HG03575 (cell line): ENCODE measurements around the gene AXDND1.
A peak's percentile ranks its signal among the peaks of the same experiment; 100 is the strongest.

Source experiments
- ATAC-seq: cut with Tn5 transposase; IDR thresholded peaks from one replicate; pipeline ENCODE4 v1.9.1; 2021; ENCODE audit not compliant: unreplicated experiment, insufficient number of reproducible peaks, low FRiP score; ENCODE audit errors: extremely low read depth

Gene AXDND1, protein sequence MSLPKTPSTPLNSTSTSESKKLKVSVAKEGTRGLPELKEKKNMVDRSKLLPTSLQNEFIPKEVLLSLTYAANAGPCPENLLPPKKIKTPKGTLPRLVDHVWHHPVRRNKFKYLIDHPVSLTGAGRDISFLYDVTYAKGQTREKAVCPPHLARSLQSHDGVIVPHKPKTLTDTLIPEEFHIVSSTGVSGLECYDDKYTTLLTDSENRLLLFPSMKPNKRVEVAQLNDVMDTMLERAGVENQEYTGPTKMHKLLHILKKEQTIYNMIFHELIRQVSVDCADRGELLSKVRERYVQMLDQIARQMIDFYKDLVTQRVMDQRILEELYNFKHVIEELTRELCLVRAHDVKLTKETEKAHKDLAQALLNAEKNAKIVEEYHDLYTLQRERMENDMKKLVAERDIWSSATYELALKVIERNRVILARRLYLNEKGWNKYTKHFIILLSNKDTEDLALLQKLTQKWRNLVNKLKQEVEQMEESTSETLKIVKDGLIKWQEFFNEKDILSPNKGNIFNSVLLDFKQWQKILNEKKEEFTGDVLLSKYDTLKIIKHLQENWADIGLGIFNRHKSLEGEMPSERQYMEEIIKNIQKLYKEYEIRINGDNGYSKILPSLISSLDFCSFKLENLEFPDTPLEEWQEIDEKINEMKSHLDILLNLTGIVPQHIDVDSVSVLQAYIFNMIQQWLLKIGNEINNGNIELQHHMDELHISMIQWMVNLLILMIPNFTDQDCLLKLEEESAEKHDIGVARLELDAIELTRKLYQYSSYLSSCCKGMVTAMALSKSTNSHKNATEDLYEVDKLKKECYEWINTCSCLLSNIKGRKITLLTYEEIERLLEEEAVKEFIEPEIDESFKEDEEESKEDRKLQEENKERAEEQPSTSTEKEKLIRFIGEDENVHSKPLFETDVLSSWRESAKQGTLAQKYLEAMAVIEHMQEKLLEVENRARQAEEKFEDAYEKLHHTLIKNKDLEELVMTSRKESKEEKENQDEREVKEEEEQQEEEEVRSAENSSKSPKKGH

DNA sequence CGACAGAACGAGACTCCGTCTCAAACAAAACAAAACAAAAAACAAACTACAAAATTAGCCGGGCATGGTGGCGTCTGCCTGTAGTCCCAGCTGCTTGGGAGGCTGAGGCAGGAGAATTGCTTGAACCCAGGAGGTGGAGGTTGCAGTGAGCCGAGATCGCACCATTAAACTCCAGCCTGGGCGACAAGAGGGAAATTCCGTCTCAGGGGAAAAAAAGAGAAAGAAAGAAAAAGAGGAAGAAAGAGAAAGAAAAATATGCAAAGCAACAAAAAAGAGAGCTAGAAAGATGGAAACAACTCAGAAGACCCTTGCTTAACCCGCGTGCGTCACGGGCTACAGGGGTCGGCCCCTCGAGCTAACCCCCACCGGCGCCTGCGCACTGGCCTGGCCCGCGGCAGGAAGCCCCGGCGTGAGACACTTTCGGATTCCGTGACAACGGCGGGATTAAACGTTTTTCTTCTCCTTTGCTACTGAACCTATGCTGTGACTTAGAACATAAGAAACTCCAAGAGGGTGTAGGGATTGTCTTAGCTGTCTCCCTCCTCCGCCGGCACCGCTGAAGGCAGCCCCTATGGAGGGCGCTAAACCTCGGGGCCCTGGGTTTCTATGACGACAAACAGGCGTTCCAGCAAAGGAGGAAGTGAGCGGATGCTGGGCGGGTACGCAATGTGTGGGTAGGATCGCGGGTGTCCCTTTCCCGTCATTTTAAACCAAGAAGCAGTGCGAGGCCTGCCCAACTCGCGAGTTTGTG lies at the start of gene AXDND1:
AXDND1 (plus strand) TSS at position 630 of the 751 bp plus-strand sequence. CDS start 539 bp downstream, outside the sequence.
- ATAC-seq: peak; percentile 95

DNA sequence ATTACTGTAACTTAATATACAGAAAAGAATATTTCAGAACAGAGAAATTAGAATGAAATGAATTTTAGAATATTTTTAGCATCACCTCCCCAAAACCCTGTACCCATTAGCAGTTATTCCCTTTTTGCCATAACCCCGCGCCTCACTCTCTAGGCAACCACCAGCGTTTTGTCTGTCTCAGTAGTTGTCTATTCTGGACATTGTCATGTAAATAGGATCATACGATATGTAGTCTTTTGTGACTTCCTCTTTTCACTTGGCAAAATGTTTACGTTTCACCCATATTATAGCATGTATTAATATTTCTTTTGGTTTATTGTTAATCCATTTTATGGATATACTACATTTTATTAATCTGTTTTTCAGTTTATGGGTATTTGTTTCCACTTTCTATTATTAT lies 47.3 kb upstream of the AXDND1 start:
- no peak for ATAC-seq

DNA sequence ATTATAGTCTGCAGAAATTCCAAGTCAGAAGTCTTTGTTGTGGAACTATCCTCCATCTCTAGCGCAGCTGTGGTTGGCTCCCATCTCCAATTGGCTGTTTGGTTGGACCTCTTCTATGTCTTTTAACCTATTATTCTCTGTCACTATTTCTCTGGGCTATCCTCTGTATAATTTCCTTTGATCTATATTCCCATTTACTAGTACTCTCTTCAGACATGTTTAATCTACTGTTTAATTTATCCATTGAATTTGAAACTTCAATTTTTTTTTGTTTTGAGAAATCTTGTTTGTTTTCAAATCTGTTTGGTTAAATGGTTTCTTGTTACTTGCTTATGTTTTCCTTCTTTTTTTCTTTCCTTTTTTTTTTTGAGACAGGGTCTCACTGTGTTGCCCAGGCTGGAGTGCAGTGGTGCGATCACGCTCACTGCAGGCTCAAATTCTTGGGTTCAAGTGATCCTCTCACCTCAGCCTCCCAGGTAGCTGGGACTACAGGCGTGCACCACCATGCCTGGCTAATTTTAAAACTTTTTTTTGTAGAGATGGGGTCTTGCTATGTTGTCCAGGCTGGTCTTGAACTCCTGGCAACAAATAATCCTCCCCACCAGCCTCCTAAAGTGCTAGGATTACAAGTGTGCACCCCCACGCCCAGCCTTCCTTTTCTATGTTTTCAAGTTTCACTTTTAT lies 44.1 kb upstream of the AXDND1 start:
- no peak for ATAC-seq

DNA sequence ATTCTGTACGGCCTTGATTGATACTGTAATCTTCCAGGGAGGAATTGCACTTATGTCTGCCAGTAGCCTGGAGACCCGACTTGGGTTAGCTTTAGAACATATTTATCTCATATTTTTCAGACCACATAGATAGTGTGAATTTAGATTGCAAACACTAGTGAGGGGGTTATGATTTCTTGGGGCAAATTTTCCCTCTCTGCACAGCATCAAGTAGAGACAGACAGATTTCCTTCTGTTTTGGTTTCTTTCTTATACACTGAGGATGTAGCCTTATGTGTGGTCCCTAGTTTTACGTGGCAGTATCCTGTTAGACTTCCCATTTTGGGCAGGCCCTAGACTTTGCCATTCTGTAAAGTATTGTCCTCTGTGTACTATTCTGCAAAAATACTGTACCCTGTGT lies 43.2 kb upstream of the AXDND1 start:
- no peak for ATAC-seq

- ATAC-seq: no peak
Measured at GRCh38 chr1:179323436-179323835, 42.3 kb upstream of the AXDND1 start.

GRCh38 chr1:179325836-179326235 lies 39.9 kb upstream of the AXDND1 start:
- ATAC-seq: no peak

GRCh38 chr1:179326746-179327145 lies 39.0 kb upstream of the AXDND1 start:
- ATAC-seq: no peak

- no peak for ATAC-seq
Measured at GRCh38 chr1:179327196-179327595, 38.6 kb upstream of the AXDND1 start.

GRCh38 chr1:179327679-179328078 lies 38.1 kb upstream of the AXDND1 start:
- no peak for ATAC-seq

- ATAC-seq: no peak
Measured at GRCh38 chr1:179329862-179330261, 35.9 kb upstream of the AXDND1 start.

DNA sequence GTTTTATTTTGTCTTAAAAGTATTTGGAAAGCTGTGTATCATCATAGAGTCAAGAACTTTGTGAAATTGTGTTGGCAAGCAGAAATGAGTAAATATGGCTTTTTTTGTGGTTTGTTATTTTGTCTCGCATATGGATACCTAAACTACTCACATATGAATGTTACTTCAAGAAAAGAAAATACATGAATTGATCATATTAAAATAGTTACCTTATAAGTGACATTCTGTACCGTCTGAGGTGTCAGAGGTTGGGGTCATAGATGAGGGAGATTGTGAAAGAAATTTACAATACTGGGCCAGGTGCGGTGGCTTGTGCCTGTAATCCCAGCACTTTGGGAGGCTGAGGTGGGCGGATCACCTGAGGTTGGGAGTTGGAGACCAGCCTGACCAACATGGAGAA lies 31.3 kb upstream of the AXDND1 start:
- no peak for ATAC-seq

GRCh38 chr1:179337288-179337687 lies 28.5 kb upstream of the AXDND1 start:
- ATAC-seq: no peak

GRCh38 chr1:179337942-179338560 lies 27.7 kb upstream of the AXDND1 start:
- no peak for ATAC-seq

DNA sequence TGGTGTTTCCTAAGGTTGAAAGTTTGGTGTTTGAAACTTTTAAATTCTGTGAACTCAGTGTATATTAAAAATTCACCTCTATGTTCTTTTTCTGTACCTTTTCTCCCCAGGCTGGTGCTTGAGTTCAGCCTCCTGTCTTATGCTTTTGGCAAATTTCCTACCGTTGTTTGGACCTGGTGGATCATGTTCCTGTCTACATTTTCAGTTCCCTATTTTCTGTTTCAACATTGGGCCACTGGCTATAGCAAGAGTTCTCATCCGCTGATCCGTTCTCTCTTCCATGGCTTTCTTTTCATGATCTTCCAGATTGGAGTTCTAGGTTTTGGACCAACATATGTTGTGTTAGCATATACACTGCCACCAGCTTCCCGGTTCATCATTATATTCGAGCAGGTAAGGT lies 24.9 kb upstream of the AXDND1 start:
- no peak for ATAC-seq

DNA sequence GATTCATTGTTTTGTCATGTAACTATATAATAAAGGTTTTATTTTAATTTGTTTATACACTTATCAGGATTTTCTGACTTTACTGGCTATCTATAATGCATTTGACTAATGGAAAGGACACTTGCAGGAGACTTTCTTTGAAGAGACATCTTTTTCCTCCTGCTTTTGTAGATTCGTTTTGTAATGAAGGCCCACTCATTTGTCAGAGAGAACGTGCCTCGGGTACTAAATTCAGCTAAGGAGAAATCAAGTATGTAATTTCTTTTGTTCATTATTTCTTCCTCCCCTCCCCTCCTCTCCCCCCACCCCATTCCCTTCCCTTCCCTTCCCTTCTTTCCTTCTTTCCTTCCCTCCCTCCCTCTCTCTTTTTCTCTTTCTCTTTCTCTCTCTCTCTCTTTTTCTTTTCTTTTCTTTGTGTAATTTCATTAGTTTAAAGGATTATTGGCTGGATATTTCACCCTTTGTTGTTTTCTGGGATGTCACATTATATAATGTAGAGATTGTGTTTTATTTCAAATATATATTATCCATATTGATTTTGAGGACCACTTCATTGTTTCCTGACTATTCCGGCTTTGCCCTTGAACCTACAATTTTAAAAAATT lies 23.7 kb upstream of the AXDND1 start:
- no peak for ATAC-seq

DNA sequence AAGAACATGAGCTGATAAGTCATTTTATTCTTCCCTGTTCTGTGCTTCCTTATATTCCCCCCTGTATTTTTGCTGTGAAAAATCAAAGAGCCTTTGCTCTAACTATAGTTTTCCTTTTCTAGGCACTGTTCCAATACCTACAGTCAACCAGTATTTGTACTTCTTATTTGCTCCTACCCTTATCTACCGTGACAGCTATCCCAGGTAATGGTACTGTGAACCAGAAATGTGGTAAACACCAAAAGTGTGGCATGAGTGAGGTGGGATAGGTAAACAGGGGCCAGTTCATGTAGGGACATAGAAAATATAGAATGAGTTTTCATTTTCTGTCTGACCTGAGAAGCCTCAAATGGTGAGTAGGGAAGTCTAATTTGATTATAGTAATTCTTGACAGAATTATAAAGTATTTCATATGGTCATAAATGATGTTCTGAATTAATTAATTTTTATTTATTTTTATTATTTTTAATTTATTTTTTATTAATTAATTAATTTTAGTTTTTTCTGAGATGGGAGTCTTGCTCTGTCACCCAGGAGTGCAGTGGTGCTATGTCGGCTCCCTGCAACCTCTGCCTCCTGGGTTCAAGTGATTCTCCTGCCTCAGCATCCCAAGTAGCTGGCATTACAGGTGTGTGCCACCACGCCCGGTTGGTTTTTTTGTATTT lies 22.9 kb upstream of the AXDND1 start:
- ATAC-seq: no peak

DNA sequence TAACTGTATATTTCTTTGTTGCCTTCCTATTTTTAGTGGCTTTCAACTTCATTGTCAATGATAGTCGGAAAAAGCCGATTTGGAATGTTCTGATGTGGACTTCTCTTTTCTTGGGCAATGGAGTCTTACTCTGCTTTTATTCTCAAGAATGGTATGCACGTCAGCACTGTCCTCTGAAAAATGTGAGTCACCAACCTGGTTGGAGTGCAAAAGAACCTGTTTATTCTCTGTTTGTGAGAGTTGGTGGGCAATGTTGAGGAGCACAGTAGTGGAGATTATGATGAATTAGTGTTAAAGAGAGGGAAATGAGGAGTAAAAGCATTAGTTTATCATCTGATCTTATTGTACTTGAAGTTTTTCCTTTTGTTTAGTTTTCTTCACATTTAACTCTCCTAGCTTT lies 14.5 kb upstream of the AXDND1 start:
- no peak for ATAC-seq
